Smooth muscle cell (in vitro differentiated cells): ENCODE data around the gene PIAS1. TPM values are rescaled to one million over a fixed set of nuclear protein-coding genes. Genes with fewer than 3 reads are reported as not detected.

Source experiments
- DNase-seq: peaks from one replicate; lab custom pipeline; 2025; ENCODE audit not compliant: unreplicated experiment; lab: John Stamatoyannopoulos, UW
- H2AFZ ChIP-seq: fragments of 200-600 bp; sonication (generic); 2 replicates; pipeline ENCODE4 v1.6.0; 2016; ENCODE audit warnings: antibody characterized with exemption, low read depth, mild to moderate bottlenecking
- H3F3A ChIP-seq: fragments of 200-600 bp; sonication (generic); 2 replicates; pipeline ENCODE4 v1.6.0; 2017; ENCODE audit warnings: antibody characterized with exemption, low read depth
- H3K27ac ChIP-seq: fragments of 200-600 bp; sonication (generic); 2 replicates; pipeline ENCODE4 v1.5.1; 2016; ENCODE audit warnings: low read depth, mild to moderate bottlenecking
- H3K27me3 ChIP-seq: fragments of 200-600 bp; sonication (generic); 2 replicates; pipeline ENCODE4 v1.6.1; 2016; ENCODE audit warnings: low read depth, mild to moderate bottlenecking
- H3K36me3 ChIP-seq: fragments of 200-600 bp; sonication (generic); 2 replicates; pipeline ENCODE4 v1.5.1; 2016; ENCODE audit warnings: low read depth
- H3K4me1 ChIP-seq: fragments of 200-600 bp; sonication (generic); 2 replicates; pipeline ENCODE4 v1.5.1; 2016; ENCODE audit warnings: low read depth
- H3K4me2 ChIP-seq: fragments of 200-600 bp; sonication (generic); 2 replicates; pipeline ENCODE4 v1.6.0; 2016; ENCODE audit warnings: mild to moderate bottlenecking
- H3K4me3 ChIP-seq: fragments of 200-600 bp; sonication (generic); 2 replicates; pipeline ENCODE4 v1.5.1; 2016; ENCODE audit warnings: mild to moderate bottlenecking
- H3K79me2 ChIP-seq: fragments of 200-600 bp; sonication (generic); 2 replicates; pipeline ENCODE4 v1.6.0; 2016; ENCODE audit warnings: low read depth, mild to moderate bottlenecking
- H3K9ac ChIP-seq: fragments of 200-600 bp; sonication (generic); 2 replicates; pipeline ENCODE4 v1.6.0; 2016; ENCODE audit warnings: low read depth
- H3K9me3 ChIP-seq: fragments of 200-600 bp; sonication (generic); replicated peaks from 2 replicates; pipeline ENCODE4 v1.5.1; 2016; ENCODE audit warnings: low read depth
- H4K20me1 ChIP-seq: fragments of 200-600 bp; sonication (generic); 2 replicates; pipeline ENCODE4 v1.6.0; 2016; ENCODE audit warnings: low read depth
- WGBS: methylation state at CpG from one replicate; pipeline ENCODE4 v1.1.7; 2016; ENCODE audit warnings: low lambda C conversion rate; 5-methylcytosine and 5-hydroxymethylcytosine counted together
- polyA plus RNA-seq: library from polyadenylated mRNA; unstranded; fragments of >200 nt; fragmentation: Nextera tagmentation; extraction: Ambion mirVana; gene quantifications from 2 replicates; pipeline ENCODE4 v1.2.1, GENCODE V29; 2016
- total RNA-seq: library from RNA; depleted of rRNA; stranded (reverse); fragments of >200 nt; gene quantifications from 2 replicates; pipeline ENCODE4 v1.2.3, GENCODE V29; 2014
- TF ChIP-seq, protein P1 (sequence below): fragments of 200-600 bp; sonication (generic); IDR thresholded peaks from 2 replicates; pipeline ENCODE4 v1.5.1; 2017; ENCODE audit warnings: borderline replicate concordance, mild to moderate bottlenecking, antibody characterized with exemption; ENCODE audit not compliant: insufficient read depth, poor library complexity, severe bottlenecking

Gene PIAS1
- total and polyA plus RNA-seq, 2 experiments from 2014 or later = 46.4 to 56.1 TPM

DNA sequence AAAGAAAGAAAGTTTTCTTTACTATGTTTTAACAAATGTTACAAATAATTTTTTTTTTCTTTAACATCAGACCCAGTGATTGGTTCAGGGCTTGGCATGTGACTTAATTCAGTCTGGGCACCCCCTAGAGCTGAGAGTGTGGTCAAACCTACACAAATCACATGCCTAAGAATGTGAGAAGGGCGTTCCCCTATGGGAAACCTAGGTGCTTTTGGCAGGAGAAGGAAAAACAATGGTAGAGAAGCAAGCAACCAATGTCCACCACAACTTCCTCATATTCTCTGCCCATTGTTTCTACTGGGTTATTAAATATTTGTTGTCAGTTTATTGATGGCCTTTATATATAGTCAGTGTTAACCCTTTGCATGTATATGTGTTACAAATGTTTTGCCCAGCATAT, 21.4 kb upstream of the PIAS1 start:
- TF ChIP-seq, protein P1, sequence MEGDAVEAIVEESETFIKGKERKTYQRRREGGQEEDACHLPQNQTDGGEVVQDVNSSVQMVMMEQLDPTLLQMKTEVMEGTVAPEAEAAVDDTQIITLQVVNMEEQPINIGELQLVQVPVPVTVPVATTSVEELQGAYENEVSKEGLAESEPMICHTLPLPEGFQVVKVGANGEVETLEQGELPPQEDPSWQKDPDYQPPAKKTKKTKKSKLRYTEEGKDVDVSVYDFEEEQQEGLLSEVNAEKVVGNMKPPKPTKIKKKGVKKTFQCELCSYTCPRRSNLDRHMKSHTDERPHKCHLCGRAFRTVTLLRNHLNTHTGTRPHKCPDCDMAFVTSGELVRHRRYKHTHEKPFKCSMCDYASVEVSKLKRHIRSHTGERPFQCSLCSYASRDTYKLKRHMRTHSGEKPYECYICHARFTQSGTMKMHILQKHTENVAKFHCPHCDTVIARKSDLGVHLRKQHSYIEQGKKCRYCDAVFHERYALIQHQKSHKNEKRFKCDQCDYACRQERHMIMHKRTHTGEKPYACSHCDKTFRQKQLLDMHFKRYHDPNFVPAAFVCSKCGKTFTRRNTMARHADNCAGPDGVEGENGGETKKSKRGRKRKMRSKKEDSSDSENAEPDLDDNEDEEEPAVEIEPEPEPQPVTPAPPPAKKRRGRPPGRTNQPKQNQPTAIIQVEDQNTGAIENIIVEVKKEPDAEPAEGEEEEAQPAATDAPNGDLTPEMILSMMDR = no peak
- Histone ChIP-seq H3K27me3 (no peaks in the 10 kb centered on the region), H2AFZ (no peak overlapping the region), H3F3A (no peaks in the 10 kb centered on the region), H3K4me3 (no peak overlapping the region), H3K27ac (no peak overlapping the region), H3K4me1 (no peaks in the 10 kb centered on the region), H3K9ac (no peak overlapping the region), H3K9me3 (no peaks in the 10 kb centered on the region), H3K36me3 (no peaks in the 10 kb centered on the region), H4K20me1 (no peaks in the 10 kb centered on the region), H3K79me2 (no peaks in the 10 kb centered on the region), H3K4me2 (no peak overlapping the region)
- 100% methylated on average over 1 of the region's 1 CpG for WGBS
- DNase-seq = no peak

DNA sequence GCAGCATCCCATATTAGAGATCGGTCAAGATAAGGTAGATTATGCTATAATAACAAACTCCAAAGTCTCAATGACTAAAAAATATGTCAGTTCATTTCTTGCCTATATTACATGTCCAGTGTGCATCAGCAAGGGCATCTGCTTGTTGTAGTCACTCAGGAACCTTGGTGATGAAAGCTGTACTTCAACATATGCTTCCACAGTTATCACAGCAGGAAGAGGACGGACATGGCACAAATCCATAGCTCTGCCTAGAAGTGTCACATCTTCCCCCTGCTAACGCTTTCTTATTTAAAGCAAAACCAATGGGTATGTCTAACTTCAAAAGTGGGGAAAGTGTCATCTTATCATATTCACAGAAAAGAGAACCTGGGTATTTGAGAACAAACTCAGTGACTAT, 20.0 kb upstream of the PIAS1 start:
- Histone ChIP-seq H3K9me3 (no peaks in the 10 kb centered on the region), H3K4me1 (no peaks in the 10 kb centered on the region), H4K20me1 (no peaks in the 10 kb centered on the region), H3K4me2 (no peak overlapping the region), H3K79me2 (no peaks in the 10 kb centered on the region), H3K27me3 (no peaks in the 10 kb centered on the region), H3F3A (no peaks in the 10 kb centered on the region), H3K9ac (no peak overlapping the region), H3K4me3 (no peak overlapping the region), H3K36me3 (no peaks in the 10 kb centered on the region), H2AFZ (no peak overlapping the region), H3K27ac (no peak overlapping the region)
- DNase-seq = no peak
- TF ChIP-seq, protein P1 = no peak
- 82% methylated on average over 3 of the region's 3 CpGs for WGBS

DNA sequence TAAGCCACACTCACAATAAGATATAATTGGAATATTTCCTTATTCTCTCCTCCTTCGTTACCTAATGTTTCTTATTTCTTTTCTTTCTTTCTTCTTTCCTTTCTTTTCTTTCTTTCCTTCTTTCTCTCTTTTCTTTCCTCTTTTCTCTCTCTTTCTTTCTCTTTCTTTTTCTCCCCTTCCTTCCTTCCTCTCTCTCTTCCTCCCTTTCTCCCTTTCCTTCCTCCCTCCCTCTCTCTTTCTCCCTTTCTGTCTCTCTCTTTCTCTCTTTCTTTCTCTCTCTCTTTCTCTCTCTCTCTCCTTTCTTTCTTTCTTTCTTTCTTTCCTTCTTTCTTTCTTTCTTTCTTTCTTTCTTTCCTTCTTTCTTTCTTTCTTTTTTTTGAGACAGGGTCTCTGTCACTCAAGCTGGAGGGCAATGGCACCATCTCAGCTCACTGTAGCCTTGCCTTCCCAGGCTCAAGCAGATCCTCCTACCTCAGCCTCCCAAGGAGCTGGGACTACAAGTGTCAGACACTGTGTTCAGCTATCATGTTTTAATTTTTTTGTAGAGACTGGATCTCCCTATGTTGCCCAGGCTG, 19.3 kb upstream of the PIAS1 start:
- H3K79me2 ChIP-seq = no peaks in the 10 kb centered on the region
- no peak overlapping the region for H3K4me2 ChIP-seq
- H3K4me1 ChIP-seq = no peaks in the 10 kb centered on the region
- H4K20me1 ChIP-seq = no peaks in the 10 kb centered on the region
- no peaks in the 10 kb centered on the region for H3K27me3 ChIP-seq
- 82% methylated on average over 1 of the region's 1 CpG for WGBS
- no peak overlapping the region for H3K4me3 ChIP-seq
- H3F3A ChIP-seq = no peaks in the 10 kb centered on the region
- DNase-seq = no peak
- TF ChIP-seq, protein P1 = no peak
- no peaks in the 10 kb centered on the region for H3K36me3 ChIP-seq
- no peaks in the 10 kb centered on the region for H3K9me3 ChIP-seq
- H3K9ac ChIP-seq = no peak overlapping the region
- H3K27ac ChIP-seq = no peak overlapping the region
- no peak overlapping the region for H2AFZ ChIP-seq

DNA sequence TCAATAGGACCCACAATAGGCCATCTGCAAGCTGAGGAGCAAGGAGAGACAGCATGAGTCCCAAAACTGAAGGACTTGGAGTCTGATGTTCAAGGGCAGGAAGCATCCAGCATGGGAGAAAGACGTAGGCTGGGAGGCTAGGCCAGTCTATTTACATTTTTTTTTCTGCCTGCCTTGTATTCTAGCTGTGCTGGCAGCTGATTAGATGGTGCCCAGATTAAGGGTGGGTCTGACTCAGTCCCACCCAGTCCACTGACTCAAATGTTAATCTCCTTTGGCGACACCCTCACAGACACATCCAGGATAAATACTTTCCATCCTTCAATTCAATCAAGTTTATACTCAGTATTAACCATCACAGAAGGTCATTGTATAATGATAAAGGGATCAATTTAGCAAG, 15.9 kb upstream of the PIAS1 start:
- Histone ChIP-seq H4K20me1 (no peaks in the 10 kb centered on the region), H3K36me3 (no peaks in the 10 kb centered on the region), H3K27ac (no peak overlapping the region), H3K4me2 (no peak overlapping the region), H3K9ac (no peak overlapping the region), H3K9me3 (no peaks in the 10 kb centered on the region), H3K79me2 (no peaks in the 10 kb centered on the region), H3F3A (no peaks in the 10 kb centered on the region), H3K27me3 (no peaks in the 10 kb centered on the region), H3K4me3 (no peak overlapping the region), H3K4me1 (no peaks in the 10 kb centered on the region), H2AFZ (no peak overlapping the region)
- WGBS = 89% methylated on average over 2 of the region's 2 CpGs
- TF ChIP-seq, protein P1 = no peak
- no peak for DNase-seq
